Stimulated activated memory B cell treated with anti-CD40 and anti-IgM and Interleukin-4, amounts not matched to agents 10 μg/mL and 1 μg/mL and 100 μg/mL, for 72 hours (primary cell): ENCODE data around the gene BLOC1S5.

Experiments used
- ATAC-seq: fragments of 150-1000 bp; cut with Tn5 transposase; 2 replicates; pipeline ENCODE4 v1.10.0; 2021
- H3K27ac Mint-ChIP-seq: one replicate; pipeline ENCODE4 v1.8.0; 2022; ENCODE audit warnings: mild to moderate bottlenecking, mixed read lengths
- H3K27me3 Mint-ChIP-seq: one replicate; pipeline ENCODE4 v1.8.0; 2022; ENCODE audit warnings: mixed read lengths
- H3K36me3 Mint-ChIP-seq: one replicate; pipeline ENCODE4 v1.8.0; 2022; ENCODE audit warnings: mixed read lengths
- H3K4me1 Mint-ChIP-seq: one replicate; pipeline ENCODE4 v1.8.0; 2022; ENCODE audit warnings: mixed read lengths
- H3K4me3 Mint-ChIP-seq: one replicate; pipeline ENCODE4 v1.8.0; 2022; ENCODE audit warnings: mild to moderate bottlenecking, moderate library complexity, mixed read lengths
- H3K9me3 Mint-ChIP-seq: one replicate; pipeline ENCODE4 v1.8.0; 2022; ENCODE audit warnings: mixed read lengths

Gene BLOC1S5, protein sequence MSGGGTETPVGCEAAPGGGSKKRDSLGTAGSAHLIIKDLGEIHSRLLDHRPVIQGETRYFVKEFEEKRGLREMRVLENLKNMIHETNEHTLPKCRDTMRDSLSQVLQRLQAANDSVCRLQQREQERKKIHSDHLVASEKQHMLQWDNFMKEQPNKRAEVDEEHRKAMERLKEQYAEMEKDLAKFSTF

DNA sequence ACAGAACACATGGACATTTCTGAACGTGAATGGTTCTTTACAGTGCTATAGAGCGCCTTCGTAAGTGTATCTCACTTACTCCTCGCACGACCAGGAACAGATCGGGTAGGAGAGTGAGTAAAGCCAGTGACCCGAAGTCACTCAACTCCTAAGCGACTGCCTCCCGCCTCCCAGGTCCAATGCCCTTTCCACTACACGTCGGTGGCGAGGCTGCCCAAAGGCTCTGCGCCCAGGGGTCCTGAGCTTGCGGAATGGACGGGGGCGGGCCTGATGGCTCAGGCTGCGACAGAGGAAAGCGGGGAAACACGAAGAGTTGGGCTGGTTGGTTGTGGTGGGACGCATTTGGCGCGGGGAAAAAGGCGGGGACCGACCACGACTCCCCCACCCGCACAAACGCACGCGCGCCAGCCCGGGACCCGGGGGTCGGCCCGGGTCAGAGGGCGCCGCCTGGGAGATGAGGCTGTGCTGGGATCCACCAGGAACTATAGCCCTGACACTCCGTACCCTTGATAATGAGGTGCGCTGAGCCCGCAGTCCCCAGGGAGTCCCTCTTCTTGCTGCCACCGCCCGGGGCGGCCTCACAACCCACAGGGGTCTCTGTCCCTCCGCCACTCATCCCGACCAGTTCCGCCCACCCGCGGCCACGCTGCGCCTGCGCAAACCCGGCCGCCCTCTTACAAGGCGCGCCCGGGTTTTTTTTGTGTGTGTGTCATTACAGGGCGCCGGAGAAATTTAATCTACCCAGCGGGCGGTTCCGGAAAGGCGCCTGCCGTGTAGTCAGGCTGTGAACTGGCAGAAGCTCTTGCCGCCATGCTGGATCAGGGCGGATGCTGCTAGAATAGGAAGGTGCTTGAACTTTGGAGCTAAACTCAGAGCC lies at the start of gene BLOC1S5:
Gene BLOC1S5 (minus strand): TSS at position 629 of the 877 bp plus-strand sequence. CDS start 13 bp downstream, at position 616.
- Mint-ChIP-seq H3K27ac (peak within 1 kb of the TSS; percentile 98), H3K4me3 (peak within 1 kb of the TSS; percentile 85), H3K27me3 (no peaks in the 10 kb centered on the region), H3K36me3 (peaks cover 10% of the 10 kb centered on the region), H3K4me1 (peaks cover 15% of the 10 kb centered on the region), H3K9me3 (no peaks in the 10 kb centered on the region)
- ATAC-seq = peak; percentile 96

DNA sequence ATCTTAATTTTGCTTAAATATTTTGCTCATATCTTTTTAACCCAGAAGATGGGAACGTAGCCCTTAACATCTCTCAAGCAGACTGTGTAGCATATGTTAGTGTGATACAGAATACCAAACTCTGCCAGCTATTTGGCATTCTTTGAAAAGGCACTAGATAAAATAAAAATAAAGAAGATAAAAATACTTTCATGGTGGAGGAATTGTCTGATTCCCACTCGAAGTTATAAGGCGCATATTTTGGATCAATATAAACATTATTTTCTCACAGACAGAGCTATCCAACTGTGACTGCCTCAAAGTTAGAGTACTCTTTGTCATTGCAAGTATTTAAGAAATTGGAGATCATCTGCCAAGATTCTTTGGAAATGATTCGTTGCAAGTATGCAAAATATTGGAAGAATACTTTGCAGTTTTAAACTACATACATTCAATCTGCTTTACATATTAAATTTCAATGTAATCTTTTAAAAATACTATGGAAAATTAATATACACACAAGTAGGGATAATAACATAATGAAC lies 49.0 kb upstream of the BLOC1S5 start:
- no peak overlapping the region for H3K4me3 Mint-ChIP-seq
- ATAC-seq = no peak
- peaks cover 38% of the 10 kb centered on the region for H3K27me3 Mint-ChIP-seq
- no peak overlapping the region for H3K27ac Mint-ChIP-seq
- H3K9me3 Mint-ChIP-seq = no peaks in the 10 kb centered on the region
- H3K4me1 Mint-ChIP-seq = peaks cover 6% of the 10 kb centered on the region
- no peaks in the 10 kb centered on the region for H3K36me3 Mint-ChIP-seq

DNA sequence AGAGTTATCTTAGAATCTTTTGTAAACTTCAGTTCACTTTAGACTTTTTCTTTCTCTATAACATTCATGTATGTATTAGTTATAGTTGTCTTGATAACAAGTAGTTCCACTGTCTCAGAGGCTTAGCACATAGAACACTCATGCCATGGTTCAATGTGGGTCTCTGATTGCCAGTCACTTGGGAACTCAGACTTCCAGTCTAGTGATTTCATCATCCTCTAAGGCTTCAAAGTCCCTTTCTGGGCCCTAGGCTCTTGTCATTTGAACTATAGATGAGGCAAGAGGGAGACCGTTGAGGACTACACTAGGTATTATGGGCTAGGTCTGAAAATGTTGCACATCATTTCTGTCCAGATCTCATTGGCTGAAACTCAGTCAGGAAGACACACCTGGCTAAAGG lies 46.5 kb upstream of the BLOC1S5 start:
- Mint-ChIP-seq H3K27ac (no peak overlapping the region), H3K4me3 (no peak overlapping the region), H3K27me3 (peaks cover 63% of the 10 kb centered on the region), H3K4me1 (peaks cover 6% of the 10 kb centered on the region), H3K9me3 (peaks cover 5% of the 10 kb centered on the region), H3K36me3 (no peaks in the 10 kb centered on the region)
- no peak for ATAC-seq

DNA sequence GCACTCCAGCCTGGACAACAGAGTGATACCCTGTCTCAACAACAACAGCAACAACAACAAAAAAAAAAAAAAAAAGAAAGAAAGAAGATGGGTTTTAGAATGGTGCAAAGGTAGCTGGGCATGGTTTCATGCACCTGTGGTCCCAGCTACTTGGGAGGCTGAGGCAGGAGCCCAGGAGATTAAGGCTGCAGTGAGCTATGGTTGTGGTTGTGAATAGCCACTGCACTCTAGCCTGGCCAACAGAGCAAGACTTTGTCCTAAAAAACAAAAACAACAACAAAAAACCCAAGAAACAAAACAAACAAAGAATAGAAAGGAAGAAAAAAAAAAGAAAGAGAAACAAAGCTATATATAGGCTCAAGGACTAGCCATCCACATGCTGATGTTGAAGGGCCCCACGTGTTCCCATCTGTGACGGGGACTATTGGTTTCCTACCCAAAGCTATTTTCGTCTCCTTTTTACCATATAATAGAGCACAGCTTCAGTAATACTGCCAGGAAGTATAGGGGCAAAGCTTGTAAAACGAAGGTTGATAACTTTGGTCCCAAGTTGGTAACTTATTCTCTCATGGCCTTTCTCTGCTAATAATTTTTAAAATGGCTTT lies 46.0 kb upstream of the BLOC1S5 start:
- Mint-ChIP-seq H3K36me3 (no peaks in the 10 kb centered on the region), H3K4me3 (no peak overlapping the region), H3K4me1 (peaks cover 6% of the 10 kb centered on the region), H3K27me3 (peaks cover 63% of the 10 kb centered on the region), H3K27ac (no peak overlapping the region), H3K9me3 (peaks cover 5% of the 10 kb centered on the region)
- ATAC-seq = no peak

DNA sequence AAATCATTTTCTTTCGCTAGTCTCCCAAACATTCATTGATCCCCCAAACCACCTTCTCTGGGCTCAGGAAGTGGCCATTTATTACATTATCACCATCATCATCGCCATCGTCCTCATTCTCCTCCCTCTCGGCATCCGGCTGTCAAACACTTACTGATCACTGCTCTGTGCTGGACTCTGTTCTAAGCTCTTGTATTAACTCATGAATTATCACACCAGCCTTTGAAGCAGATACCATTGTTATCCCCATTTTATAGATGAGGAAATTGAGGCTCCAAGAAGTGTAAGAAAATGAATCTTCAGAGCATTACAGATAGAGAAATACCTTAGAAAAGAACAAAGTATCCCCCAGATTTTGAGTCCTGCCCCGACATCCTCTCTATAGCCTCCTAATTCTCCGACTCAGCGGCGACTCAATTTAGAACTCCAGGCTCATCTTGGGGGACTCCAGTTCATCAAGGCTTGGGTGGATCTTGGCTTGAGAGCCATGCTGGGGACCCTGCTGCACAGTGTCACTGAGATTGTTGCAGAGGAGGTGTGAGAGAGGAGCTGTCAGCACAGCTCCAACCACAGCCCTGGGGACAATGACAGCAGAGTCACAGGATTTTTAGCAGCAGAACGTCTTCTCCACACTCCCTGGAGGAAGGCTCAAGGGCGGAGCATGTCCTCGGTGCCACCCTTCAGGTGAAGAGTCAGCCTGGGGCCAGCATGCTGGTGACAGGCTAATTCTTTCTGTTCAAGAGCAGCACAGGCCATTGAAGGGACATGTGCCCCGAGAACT lies 44.8 kb upstream of the BLOC1S5 start:
- Mint-ChIP-seq H3K4me1 (peaks cover 6% of the 10 kb centered on the region), H3K4me3 (no peak overlapping the region), H3K27ac (no peak overlapping the region), H3K36me3 (no peaks in the 10 kb centered on the region), H3K9me3 (peaks cover 5% of the 10 kb centered on the region), H3K27me3 (peaks cover 52% of the 10 kb centered on the region)
- no peak for ATAC-seq

DNA sequence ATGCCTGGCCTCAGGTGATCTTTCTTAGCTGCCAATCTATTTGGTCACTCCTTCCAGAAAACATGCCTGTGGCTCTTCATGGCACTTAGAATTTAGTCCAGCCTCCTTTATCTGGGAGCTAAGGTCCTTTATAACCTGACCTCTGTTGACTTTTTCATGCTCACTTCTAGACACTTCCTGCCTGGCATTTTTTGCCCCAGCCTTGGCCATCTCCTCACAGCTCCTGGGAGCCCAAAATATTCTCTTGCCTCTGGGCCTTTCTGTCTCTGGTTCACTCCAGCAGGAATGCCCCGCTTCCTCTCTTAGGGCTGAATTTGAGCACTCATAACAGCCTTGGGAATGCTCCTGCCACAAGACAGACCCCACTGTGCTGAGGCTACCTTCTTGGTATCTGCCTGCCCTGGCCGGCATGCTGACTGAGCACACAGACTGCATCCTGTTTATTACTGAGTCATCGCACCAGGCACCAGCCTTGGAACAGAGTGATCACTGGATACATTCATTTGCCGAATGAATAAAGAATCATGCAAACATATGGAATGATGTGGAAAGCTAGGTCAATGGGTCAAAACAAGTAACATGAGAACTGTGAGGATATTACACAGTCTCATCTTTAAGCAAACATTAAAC lies 44.0 kb upstream of the BLOC1S5 start:
- Mint-ChIP-seq H3K9me3 (peaks cover 5% of the 10 kb centered on the region), H3K4me1 (peaks cover 6% of the 10 kb centered on the region), H3K27ac (no peak overlapping the region), H3K36me3 (no peaks in the 10 kb centered on the region), H3K4me3 (no peak overlapping the region), H3K27me3 (peaks cover 49% of the 10 kb centered on the region)
- ATAC-seq = no peak

DNA sequence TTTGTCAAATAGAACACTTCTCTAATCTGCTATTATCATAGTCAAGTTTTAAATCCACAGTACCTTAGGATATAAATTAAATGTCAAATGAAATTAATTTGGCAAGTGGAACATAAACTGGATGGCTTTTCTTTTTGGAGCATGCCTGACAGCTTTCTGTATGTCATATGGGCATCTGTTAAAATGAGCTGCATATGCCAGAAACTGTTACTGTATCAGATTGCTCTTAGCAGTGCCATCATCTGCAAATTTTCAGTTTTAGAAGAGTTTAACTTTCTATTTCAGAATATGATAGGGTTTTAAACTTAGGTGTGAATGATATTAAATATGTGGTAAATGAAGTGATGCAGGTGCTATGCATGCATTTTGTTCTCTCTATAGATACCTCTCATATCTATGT lies 41.6 kb upstream of the BLOC1S5 start:
- H3K36me3 Mint-ChIP-seq = no peaks in the 10 kb centered on the region
- peaks cover 49% of the 10 kb centered on the region for H3K27me3 Mint-ChIP-seq
- peaks cover 22% of the 10 kb centered on the region for H3K4me1 Mint-ChIP-seq
- H3K9me3 Mint-ChIP-seq = peaks cover 5% of the 10 kb centered on the region
- no peak overlapping the region for H3K27ac Mint-ChIP-seq
- no peak overlapping the region for H3K4me3 Mint-ChIP-seq
- ATAC-seq = no peak

DNA sequence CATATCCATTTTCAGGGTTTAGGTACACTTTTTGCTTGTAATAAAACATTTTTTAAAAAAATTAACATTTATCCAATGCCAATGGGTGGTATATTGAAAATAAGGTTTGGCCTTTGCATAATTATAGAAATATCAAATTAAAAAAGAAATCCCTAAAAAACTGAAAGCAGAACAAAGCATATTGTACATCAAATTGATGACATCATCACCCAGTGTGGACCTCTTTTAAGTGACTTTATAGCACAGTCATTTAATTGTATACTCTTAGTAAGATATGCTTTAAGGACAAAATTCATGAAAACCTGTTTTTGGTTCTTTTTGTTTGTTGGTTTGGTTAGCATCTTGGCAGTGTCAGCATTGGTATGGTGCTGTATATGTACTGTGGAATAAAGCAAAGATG lies 39.5 kb upstream of the BLOC1S5 start:
- Mint-ChIP-seq H3K36me3 (no peaks in the 10 kb centered on the region), H3K27ac (no peak overlapping the region), H3K27me3 (peaks cover 31% of the 10 kb centered on the region), H3K9me3 (peaks cover 5% of the 10 kb centered on the region), H3K4me3 (no peak overlapping the region), H3K4me1 (peaks cover 28% of the 10 kb centered on the region)
- ATAC-seq = no peak

DNA sequence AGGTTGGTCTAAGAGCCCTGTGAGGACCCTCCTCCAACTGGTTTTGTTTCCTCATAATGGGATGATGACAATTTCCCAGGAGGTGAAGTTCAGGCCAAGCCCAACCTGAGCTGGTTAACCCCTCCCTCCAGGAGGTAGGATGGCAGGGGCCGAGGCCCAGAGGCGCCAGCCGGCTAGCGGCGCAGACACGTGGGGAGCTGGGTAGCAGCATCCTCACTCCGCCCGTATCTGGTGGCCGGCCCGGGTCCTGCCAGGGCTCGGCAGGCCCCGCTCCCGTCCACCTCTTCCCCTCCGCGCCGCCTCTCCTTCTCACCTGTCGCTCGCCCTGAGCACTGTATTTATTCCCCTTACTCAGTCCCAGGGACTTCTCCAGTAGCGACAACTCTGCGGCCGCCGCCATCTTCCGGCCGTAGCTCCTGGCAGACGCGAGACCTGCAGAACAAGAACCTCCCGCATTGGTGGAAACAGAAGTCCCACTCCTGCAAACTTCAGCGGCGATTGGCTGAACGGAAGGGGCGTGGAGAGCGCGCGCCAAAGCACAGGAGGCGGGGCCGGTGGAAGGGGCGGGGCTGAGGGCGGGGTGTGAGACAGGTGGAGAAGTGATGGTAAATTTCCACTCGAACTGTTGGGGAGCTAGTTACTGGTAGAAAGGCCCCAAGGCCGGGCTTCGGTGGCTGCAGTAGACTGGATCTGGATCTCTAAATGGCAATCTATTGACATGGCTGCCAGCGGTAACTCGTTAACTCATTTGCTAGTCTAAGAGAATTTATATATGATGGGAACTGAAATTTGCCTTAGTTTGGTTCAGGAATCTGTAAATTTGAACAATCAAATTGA lies 38.2 kb upstream of the BLOC1S5 start, which contains the start of gene EEF1E1:
Gene EEF1E1 (minus strand): TSS at position 427 of the 837 bp plus-strand sequence. CDS start 27 bp downstream, at position 400.
- Mint-ChIP-seq H3K4me1 (peaks cover 28% of the 10 kb centered on the region), H3K27me3 (peaks cover 17% of the 10 kb centered on the region)

DNA sequence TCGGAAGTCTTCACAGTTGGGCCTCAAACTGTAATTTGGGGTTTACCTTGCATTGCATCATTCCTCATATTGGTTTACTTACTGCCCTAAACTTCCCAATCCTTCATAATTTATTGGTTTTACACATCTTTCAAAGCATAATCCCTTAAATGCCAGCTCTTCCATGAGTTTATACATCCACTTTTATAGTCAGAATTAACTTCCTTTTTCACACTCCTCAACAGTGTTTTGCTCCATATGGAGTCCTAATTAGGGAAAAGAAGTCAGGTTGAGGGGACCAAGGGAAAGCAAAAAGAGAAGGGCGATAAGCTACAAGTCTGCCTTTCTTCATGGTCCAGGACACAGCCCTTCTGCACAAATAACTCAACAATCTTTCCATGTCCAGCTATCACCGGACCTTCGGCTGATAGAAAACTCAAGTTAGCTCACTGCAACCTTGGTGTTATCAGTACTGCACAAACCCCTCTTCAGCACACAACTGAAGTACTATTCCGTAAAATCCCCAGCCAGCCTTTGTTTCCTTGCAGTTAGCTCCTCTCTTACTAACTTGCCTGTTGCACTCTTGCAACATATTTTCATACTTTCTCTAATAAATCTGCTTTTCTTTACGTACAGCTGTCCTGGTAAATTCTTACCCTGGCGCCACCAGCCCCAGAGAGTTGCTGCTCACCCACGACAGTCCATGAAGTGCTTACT lies 36.1 kb upstream of the BLOC1S5 start:
- no peak for ATAC-seq
- H3K36me3 Mint-ChIP-seq = peaks cover 16% of the 10 kb centered on the region
- H3K27me3 Mint-ChIP-seq = no peaks in the 10 kb centered on the region
- peaks cover 28% of the 10 kb centered on the region for H3K4me1 Mint-ChIP-seq
- no peak overlapping the region for H3K4me3 Mint-ChIP-seq
- no peak overlapping the region for H3K27ac Mint-ChIP-seq
- no peaks in the 10 kb centered on the region for H3K9me3 Mint-ChIP-seq

More for the DNA sequence above, 38.2 kb upstream of the BLOC1S5 start, which contains the start of gene EEF1E1:
- peak; percentile 100 for ATAC-seq
- Mint-ChIP-seq H3K36me3 (no peaks in the 10 kb centered on the region), H3K9me3 (peaks cover 5% of the 10 kb centered on the region), H3K4me3 (peak within 1 kb of the TSS; percentile 94), H3K27ac (peak within 1 kb of the TSS; percentile 90)

DNA sequence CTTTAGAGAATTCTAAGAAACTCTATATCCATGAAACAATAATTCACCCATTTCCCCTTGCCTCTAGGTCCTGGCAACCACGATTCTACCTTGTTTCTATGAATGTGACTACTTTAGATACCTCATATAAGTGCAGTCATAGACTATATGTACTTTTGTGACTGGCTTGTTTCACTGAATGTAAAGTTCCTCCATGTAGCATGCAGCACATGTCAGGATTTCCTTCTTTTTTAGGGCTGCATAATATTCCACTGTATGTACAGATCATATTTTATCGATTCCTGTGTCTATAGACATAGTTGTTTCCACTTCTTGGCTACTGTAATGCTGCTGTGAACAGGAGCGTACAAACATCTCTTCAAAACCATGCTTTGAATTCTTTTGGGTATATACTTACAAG lies 26.5 kb upstream of the BLOC1S5 start:
- Mint-ChIP-seq H3K36me3 (peaks cover 80% of the 10 kb centered on the region), H3K9me3 (peaks cover 13% of the 10 kb centered on the region), H3K27me3 (no peaks in the 10 kb centered on the region), H3K27ac (no peak overlapping the region), H3K4me1 (no peaks in the 10 kb centered on the region), H3K4me3 (no peak overlapping the region)
- ATAC-seq = no peak

DNA sequence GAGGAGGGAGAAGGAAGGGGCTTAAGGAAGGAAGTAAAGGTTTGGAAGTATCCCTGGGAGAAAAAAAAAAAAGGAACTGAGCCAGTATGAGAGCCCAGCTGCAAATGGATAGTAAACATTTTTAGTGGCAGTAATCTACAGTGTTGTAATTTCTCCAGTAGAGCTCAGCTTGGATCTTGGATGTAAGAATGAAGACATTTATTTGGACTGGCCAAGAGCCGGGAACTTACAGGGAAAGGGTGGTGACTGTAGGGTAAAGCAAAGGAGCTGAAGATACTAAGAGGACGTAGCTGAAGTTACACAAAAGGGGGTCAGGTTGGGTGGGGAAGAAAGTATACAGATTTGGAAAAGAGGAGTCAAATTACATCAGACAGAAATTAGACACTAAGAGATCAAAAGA lies 24.7 kb upstream of the BLOC1S5 start:
- H3K9me3 Mint-ChIP-seq = peaks cover 13% of the 10 kb centered on the region
- no peaks in the 10 kb centered on the region for H3K4me1 Mint-ChIP-seq
- no peak overlapping the region for H3K27ac Mint-ChIP-seq
- no peak overlapping the region for H3K4me3 Mint-ChIP-seq
- H3K27me3 Mint-ChIP-seq = no peaks in the 10 kb centered on the region
- H3K36me3 Mint-ChIP-seq = peaks cover 79% of the 10 kb centered on the region
- ATAC-seq = no peak
